Measurements from ENCODE around the gene RNF224.
"Not testable (repeated sequence)": the region's sequence is repeated elsewhere in the genome, so short reads cannot be mapped to it uniquely, and the experiment has no call there.

The RNF224 gene

GRCh38 chr9:137241490-137242268, 14.4 kb downstream of the RNF224 start:
- DNase-seq: no peak

GRCh38 chr9:137242269-137243203, 15.2 kb downstream of the RNF224 start:
- DNase-seq: no peak

DNA sequence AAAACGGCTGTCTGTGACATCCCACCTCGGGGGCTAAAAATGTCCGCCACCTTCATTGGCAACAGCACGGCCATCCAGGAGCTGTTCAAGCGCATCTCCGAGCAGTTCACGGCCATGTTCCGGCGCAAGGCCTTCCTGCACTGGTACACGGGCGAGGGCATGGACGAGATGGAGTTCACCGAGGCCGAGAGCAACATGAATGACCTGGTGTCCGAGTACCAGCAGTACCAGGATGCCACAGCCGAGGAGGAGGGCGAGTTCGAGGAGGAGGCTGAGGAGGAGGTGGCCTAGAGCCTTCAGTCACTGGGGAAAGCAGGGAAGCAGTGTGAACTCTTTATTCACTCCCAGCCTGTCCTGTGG, 15.9 kb downstream of the RNF224 start:
- not testable (repeated sequence) for DNase-seq

DNA sequence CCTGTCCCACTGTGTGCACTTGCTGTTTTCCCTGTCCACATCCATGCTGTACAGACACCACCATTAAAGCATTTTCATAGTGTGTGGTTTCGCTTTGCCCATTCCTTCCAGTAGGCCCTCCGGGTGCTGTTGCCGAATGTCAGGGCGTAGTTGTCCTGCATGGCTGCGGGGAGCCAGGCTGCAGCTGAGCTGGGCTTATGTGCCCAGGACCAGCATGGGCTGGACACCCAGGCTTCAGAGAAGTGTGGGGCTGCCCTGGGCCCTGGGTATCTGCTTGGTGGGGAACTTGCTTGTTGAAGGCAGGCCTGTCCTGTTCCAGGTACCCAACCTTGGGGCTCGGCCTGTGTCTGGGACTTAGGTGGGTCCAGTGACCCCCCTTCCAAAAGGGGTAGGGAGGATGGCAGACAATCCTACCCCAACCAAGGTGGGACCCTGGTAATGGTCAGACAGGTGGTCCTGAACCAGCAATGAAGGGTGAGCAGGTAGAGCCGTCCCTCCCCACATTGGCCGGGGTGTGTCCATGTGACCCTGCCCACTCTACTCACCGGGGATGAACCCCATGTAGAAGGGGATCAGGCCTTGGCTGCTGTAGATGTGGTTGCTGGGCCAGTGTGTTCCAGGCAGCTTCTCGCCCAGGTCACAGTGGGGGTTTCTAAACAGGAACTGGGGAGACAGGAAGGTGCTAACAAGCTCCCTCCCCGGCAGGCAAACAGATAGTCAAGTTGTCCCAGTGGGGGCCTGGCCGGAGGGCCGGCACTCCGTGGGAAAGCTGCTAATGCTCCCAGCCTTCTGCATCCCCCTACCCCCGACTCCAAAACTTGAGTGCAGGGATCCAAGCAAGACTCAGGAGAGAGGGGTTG, 16.6 kb downstream of the RNF224 start:
- no peak for DNase-seq

- DNase-seq: no peak
These were observed 17.5 kb downstream of the RNF224 start for GRCh38 chr9:137244486-137245449.

DNA sequence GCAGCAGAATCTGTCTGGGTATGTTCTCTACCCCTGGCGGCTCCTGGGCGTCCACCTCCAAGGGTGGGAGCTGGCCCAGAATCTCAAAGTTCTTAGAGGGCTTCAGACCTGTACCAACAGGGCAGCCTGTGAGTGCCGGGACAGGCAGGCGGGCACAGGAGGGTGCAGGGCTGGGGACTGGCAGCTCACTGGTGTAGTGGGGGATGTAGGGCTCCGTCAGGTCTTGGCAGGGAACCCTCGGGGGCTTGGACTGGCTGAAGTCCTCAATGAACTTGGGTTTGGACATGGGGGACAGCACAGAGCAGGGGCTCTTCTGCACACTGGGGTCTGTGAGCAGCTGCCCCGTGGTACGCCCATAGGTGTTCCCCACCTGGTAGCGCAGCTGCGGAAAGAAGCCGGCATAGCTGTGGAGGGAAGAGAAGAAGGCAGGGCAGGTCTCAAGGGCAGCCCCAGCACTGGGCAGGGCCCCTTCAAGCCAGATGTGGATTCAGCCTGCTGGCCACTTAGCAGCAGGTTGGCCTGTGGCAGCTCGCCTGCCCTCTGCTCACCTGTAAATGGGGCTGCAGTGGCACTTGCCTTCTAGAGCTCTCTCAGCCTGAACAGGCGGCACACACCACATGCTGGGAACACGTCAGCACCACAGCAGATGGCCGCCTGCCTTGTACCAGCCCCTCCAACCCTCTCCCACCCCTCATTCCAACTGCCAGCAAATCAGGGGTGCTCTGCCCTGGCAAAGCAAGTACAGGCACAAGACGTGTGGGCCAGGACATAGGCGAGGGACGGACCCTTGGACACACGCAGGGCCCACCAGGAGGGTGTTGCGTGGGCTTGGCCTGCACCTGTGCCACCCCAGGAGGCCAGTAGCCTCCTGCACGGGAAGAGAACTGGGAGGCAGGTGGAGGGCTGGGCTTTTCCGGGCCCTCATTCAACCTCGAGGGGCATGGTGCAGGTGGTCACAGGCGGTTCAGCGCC, 18.4 kb downstream of the RNF224 start:
- DNase-seq: no peak

DNA sequence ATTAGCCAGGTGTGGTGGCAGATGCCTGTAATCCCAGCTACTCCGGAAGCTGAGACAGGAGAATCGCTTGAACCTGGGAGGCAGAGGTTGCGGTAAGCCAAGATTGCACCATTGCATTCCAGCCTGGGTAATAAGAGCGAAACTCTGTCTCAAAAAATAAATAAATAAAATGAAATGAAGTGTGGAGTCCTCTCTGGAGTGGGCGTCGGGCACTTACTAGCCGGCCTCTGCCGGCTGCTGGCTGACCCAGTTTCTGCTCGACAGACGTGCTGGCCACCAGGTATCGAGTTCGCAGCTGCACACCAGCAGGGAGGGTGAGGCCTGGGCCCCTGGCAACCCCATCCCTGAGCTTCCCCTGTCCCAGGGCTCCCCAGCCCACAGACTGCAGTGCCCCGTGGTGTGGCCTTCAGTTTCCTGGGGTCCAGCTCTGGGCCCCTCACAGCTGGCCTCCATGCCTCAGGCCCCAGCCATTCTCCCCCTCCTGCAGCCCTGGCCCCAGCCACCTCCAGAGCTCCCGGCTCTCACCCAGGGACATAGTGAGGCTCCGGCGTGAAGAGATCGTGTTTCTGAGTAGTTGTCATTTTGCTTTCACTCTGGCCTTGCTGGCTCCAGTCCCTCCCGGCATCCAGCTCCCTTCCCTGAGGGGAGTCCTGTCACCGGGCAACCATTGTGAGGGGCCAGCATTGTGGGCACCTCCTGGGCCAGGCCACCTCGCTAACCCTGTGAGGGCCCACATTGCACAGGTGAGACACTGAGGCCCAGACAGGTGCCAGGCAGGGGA, 20.0 kb downstream of the RNF224 start:
- no peak for DNase-seq

DNA sequence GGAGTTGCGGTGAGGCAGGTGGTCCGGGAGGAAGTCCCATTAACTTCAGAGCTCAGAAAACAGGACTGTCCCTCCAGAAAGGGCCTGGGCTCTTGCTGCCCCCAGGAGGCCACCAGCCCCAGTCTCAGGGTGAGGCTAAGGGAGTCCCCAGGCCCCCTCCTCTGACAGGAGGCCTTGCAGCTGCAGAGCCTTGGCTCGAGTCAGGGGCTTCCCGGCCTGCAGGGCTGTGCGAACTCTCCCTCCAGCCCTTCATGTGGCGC, 20.5 kb downstream of the RNF224 start:
- no peak for DNase-seq

DNA sequence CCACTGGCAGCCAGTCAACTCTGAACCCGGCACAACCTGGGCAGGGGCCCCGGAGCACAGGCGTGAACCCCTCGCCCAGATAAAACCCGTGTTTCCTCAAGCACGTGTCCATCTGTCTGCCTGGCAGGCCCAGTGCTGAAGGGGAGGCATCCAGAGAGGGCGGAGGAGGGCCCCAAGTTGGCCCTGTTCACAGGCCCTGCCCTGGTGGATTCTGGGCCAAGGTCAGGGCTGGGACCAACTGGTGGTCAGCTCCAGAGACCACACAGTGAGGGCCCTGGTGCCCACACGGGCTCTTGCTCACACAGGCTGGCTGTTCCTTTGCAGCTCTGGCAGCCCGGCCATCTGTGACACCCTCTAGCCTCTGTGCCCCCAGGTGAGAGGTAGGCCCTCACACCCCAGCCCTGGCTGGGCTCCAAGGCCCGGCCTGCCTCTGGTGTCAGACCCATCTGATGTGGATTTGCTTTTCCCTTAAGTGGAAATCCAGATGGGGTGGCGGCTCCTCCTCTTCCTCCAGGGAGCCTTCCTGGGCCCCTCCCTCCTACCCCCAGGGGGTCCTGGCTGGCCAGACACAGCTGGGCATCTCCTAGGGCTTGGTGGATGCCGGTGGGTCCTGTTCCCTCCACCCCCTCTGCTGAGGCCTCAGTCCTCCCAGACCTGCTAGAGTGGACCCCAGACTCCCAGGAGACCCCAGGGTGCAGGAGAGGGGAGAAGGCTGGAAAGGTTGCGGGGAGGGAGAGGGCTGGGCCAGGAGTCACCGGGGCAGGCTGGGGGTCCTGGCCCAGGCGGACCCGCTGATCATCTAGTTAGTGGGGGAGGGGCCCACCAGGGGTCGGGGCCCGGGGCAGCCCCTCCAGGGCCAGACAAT, 23.3 kb downstream of the RNF224 start:
- DNase-seq: no peak

GRCh38 chr9:137251194-137251461, 23.8 kb downstream of the RNF224 start, which contains the start of gene STPG3:
TSS of gene STPG3 (plus strand) at chr9:137251286. CDS start at chr9:137251287, 1 bp downstream.
- no peak for DNase-seq

DNA sequence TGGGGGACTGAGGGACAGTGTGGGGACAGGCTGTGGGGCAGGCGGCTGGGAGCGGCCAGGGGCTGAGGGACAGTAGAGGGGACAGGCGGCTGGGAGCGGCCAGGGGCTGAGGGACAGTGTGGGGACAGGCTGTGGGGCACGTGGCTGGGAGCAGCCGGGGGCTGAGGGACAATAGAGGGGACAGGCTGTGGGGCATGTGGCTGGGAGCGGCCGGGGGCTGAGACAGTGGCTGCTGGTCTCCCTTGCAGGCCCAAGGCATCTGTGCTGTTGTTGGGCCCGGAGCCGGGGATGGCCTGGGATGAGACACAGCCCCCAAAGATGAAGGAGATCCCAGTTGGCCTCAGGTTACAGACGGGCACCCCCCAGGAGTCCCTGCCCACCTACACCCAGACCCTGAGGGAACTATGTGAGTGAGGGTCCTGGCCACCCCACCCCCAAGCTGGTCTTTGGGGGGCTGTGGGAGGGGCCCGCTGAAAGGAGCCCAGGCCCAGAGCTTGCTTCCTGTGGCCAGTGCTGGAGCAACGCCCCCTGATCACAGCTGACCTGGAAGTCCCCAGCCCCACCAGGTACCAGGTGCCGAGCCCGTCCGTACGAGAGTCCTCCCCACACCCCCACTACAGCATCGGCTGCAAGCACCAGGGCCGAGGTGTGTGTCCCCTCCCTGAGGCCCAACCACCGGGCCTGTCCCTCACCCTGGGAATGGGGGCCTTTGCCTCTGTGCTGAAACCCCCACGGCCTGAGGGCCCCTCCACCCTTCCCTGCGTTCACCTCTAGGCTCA, 24.4 kb downstream of the RNF224 start:
- no peak for DNase-seq

DNA sequence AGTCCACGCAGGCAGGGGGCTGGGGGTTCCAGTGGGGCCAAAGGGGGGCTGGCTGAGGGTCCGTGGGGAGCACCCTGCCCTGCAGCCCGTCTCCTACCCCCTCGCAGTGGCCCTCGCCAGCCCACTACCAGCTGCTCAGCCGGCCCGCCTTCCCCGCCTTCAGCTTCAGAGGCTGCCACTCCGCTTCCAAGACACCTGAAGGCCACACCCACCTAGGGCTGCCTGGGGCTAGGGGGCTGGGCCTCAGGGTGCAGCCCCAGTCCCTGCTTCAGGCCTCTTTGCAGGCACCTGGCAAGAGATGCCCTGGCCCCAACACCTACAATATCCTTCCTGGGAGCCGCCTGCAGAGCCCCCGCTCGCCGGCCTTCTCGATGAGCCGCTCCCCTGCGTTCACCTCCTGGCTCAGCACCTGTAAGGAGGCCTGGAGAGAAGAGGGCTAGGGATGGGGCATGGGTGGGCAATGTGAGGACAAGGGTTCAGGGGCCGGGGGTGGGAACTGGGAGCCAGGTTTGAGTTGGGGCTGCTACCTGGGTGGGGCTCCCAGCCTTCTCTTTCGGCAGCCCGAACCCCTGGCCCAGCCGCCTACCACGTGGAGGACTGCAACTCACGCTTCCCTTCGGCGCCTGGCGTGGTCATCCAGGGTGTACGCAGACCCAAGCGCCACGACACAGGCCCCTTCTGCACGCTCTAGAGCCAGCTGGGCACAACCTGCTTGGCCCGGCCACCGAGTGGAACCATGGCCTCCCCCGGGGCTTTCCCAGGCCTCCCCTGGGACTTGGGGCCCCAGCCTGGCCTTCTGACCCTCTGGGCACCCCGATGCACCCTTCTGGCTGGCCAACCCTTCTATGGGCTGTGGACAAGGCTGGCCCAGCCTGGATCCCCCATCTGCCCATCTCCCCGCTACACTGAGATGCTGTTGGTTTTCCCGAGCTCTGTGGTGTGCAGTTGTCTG, 25.5 kb downstream of the RNF224 start:
- DNase-seq: no peak

DNA sequence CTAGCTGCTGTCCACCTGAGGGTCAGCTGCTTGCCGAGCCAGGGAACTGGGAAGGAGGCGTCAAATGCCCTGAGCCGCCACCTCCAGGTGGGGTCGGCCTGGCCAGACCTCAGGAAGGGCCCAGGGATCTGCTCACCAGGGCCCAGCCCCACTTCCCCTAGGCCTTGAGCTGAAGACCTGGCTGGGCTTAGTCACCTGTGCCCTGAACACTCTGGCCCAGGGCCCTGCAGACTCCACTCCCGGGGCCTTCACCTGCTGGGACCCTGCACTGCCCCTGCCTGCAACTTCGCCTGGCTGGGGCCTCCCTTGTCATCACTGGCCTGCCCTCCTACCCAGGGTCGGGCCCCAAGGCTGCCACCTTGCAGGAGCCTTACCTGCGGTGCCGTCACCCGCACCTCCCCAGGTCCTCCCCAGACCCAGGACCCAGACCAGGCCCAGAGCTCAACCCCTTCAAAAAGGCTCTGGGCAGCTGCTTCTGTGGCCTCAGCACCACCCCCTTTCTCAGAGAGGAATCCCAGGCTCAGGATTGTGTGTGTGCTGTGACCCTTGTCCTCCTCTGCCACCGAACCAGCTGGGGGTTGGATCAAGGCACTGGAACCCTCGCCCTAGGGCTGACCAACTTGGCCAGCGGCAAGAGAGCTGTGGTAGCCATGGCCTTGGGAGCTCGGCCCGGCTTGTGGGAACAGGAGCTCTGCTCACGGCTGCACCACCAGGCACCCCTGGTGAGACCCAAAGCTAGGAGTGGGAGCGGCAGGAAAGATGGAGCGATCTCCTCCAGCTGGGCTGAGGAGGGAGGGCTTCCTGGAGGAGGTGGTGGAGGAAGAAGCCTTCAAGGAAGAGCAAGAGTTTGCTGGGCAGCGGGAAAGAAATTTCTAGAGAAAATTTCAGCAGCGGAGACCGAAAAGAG, 26.7 kb downstream of the RNF224 start:
- no peak for DNase-seq

GRCh38 chr9:137254624-137255447, 27.5 kb downstream of the RNF224 start, which contains the start of gene NELFB:
TSS of gene NELFB (plus strand) at chr9:137255327.
- DNase-seq: peak; percentile 52

Measured in NCI-H2227 treated with DMSO at 0.1 percent for 48 hours (cell line).